Activated naive CD4-positive, alpha-beta T cell treated with anti-CD3 and anti-CD28 coated beads, Interleukin-2, amount 50 U/mL, for 24 hours (primary cell): ENCODE results near the gene GEMIN4.
"Not testable (repeated sequence)": the region's sequence is repeated elsewhere in the genome, so short reads cannot be mapped to it uniquely, and the experiment has no call there.

Experiments
- H3K27ac Mint-ChIP-seq: one replicate; pipeline ENCODE4 v1.8.0; 2021; ENCODE audit warnings: mild to moderate bottlenecking, mixed read lengths
- H3K27me3 Mint-ChIP-seq: one replicate; pipeline ENCODE4 v1.8.0; 2021; ENCODE audit warnings: mixed read lengths
- H3K36me3 Mint-ChIP-seq: one replicate; pipeline ENCODE4 v1.8.0; 2021; ENCODE audit warnings: mixed read lengths
- H3K4me1 Mint-ChIP-seq: one replicate; pipeline ENCODE4 v1.8.0; 2021; ENCODE audit warnings: mixed read lengths
- H3K4me3 Mint-ChIP-seq: one replicate; pipeline ENCODE4 v1.8.0; 2021; ENCODE audit warnings: mild to moderate bottlenecking, mixed read lengths
- H3K9me3 Mint-ChIP-seq: one replicate; pipeline ENCODE4 v1.8.0; 2021; ENCODE audit warnings: mixed read lengths

Gene GEMIN4

GRCh38 chr17:752002-752619 lies at the start of gene GEMIN4:
TSS of gene GEMIN4 (minus strand) at chr17:752264. CDS start at chr17:752142, 122 bp downstream.
- Mint-ChIP-seq H3K27ac (peak within 1 kb of the TSS; percentile 98), H3K27me3 (no peaks in the 10 kb centered on the region), H3K9me3 (no peaks in the 10 kb centered on the region), H3K4me3 (peak within 1 kb of the TSS; percentile 98), H3K36me3 (peaks cover 12% of the 10 kb centered on the region), H3K4me1 (peaks cover 39% of the 10 kb centered on the region)

DNA sequence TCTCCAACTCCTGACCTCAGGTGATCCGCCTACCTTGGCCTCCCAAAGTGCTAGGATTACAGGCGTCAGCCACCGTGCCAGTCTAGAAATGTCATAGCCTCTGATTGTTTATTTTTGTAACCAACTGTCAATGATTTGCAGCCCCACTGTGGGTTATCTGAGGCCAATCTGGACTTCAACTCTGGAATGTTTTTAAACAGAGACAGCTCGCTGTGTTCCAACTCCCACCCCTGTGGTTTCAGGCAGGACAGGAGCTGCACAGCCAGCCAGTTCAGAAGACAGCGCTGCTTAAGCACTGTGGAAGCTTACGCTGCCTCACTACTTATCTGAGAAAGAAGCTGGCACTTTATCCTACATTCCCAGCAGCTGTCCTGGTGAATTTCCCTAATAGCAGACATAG lies 49.6 kb upstream of the GEMIN4 start:
- Mint-ChIP-seq H3K27ac (no peak overlapping the region), H3K27me3 (no peaks in the 10 kb centered on the region), H3K36me3 (no peaks in the 10 kb centered on the region), H3K4me3 (no peak overlapping the region), H3K4me1 (no peaks in the 10 kb centered on the region), H3K9me3 (no peaks in the 10 kb centered on the region)

GRCh38 chr17:800446-801242 lies 48.6 kb upstream of the GEMIN4 start:
- H3K27ac Mint-ChIP-seq = no peak overlapping the region
- H3K27me3 Mint-ChIP-seq = no peaks in the 10 kb centered on the region
- no peaks in the 10 kb centered on the region for H3K36me3 Mint-ChIP-seq
- no peaks in the 10 kb centered on the region for H3K4me1 Mint-ChIP-seq
- H3K4me3 Mint-ChIP-seq = no peak overlapping the region
- no peaks in the 10 kb centered on the region for H3K9me3 Mint-ChIP-seq

GRCh38 chr17:799261-799660 lies 47.2 kb upstream of the GEMIN4 start:
- Mint-ChIP-seq H3K36me3 (no peaks in the 10 kb centered on the region), H3K27ac (no peak overlapping the region), H3K9me3 (no peaks in the 10 kb centered on the region), H3K4me3 (no peak overlapping the region), H3K4me1 (peaks cover 6% of the 10 kb centered on the region), H3K27me3 (no peaks in the 10 kb centered on the region)

GRCh38 chr17:798246-798645 lies 46.2 kb upstream of the GEMIN4 start:
- H3K27me3 Mint-ChIP-seq = no peaks in the 10 kb centered on the region
- no peaks in the 10 kb centered on the region for H3K36me3 Mint-ChIP-seq
- H3K9me3 Mint-ChIP-seq = no peaks in the 10 kb centered on the region
- H3K4me1 Mint-ChIP-seq = peaks cover 6% of the 10 kb centered on the region
- no peak overlapping the region for H3K27ac Mint-ChIP-seq
- no peak overlapping the region for H3K4me3 Mint-ChIP-seq

GRCh38 chr17:797236-797840 lies 45.3 kb upstream of the GEMIN4 start:
- H3K4me3 Mint-ChIP-seq = no peak overlapping the region
- no peaks in the 10 kb centered on the region for H3K36me3 Mint-ChIP-seq
- H3K27me3 Mint-ChIP-seq = no peaks in the 10 kb centered on the region
- H3K4me1 Mint-ChIP-seq = peaks cover 6% of the 10 kb centered on the region
- H3K27ac Mint-ChIP-seq = no peak overlapping the region
- no peaks in the 10 kb centered on the region for H3K9me3 Mint-ChIP-seq

- Mint-ChIP-seq H3K4me1 (peaks cover 6% of the 10 kb centered on the region), H3K9me3 (no peaks in the 10 kb centered on the region), H3K36me3 (no peaks in the 10 kb centered on the region), H3K27ac (no peak overlapping the region), H3K27me3 (no peaks in the 10 kb centered on the region), H3K4me3 (no peak overlapping the region)
Measured at GRCh38 chr17:796609-797008, 44.5 kb upstream of the GEMIN4 start.

GRCh38 chr17:795721-796120 lies 43.7 kb upstream of the GEMIN4 start:
- Mint-ChIP-seq H3K27me3 (no peaks in the 10 kb centered on the region), H3K9me3 (no peaks in the 10 kb centered on the region), H3K4me3 (no peak overlapping the region), H3K36me3 (peaks cover 2% of the 10 kb centered on the region), H3K27ac (no peak overlapping the region), H3K4me1 (peaks cover 6% of the 10 kb centered on the region)

- Mint-ChIP-seq H3K36me3 (peaks cover 2% of the 10 kb centered on the region), H3K27ac (no peak overlapping the region), H3K4me1 (peaks cover 6% of the 10 kb centered on the region), H3K27me3 (no peaks in the 10 kb centered on the region), H3K4me3 (no peak overlapping the region), H3K9me3 (no peaks in the 10 kb centered on the region)
Measured at GRCh38 chr17:795276-795675, 43.2 kb upstream of the GEMIN4 start.

DNA sequence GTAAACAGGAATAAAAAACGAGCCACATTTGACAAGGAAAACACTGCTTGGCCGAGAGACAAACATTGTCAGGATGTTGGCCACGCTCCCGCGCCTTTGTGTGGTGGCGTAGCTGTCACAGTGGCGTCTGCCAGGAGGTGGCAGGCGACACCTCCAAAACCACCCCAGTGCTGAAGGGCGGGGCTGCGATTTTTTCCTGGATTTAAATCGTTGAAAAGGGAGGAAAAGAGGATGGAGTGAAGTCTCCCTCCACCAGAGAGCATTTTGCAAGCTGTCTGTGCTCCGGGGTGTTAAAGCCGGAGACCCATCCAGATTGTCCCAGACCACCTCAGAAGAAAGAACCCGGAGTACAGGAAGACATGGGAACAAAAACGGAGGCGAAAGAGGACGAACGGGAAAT lies 42.8 kb upstream of the GEMIN4 start:
- H3K36me3 Mint-ChIP-seq = peaks cover 2% of the 10 kb centered on the region
- no peak overlapping the region for H3K4me3 Mint-ChIP-seq
- H3K9me3 Mint-ChIP-seq = no peaks in the 10 kb centered on the region
- H3K27me3 Mint-ChIP-seq = no peaks in the 10 kb centered on the region
- H3K27ac Mint-ChIP-seq = no peak overlapping the region
- peaks cover 6% of the 10 kb centered on the region for H3K4me1 Mint-ChIP-seq

- Mint-ChIP-seq H3K4me3 (no peak overlapping the region), H3K27ac (no peak overlapping the region), H3K27me3 (no peaks in the 10 kb centered on the region), H3K4me1 (peaks cover 7% of the 10 kb centered on the region), H3K36me3 (peaks cover 2% of the 10 kb centered on the region), H3K9me3 (no peaks in the 10 kb centered on the region)
Measured at GRCh38 chr17:792277-792676, 40.2 kb upstream of the GEMIN4 start.

DNA sequence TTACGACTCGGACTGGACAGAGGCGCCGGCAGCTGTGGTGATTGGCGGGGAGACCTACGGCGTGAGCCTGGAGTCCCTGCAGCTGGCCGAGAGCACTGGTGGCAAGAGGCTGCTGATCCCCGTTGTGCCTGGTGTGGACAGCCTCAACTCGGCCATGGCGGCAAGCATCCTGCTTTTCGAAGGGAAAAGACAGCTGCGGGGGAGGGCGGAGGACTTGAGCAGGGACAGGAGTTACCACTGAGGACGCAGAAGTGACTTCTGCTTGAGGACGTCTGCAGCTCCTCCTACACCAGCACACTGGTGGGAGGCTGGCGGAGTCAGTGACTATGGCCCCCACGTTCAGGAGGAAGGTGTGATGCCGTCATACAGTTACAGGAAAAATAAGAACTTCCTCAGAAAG lies 39.8 kb upstream of the GEMIN4 start:
- Mint-ChIP-seq H3K4me1 (peaks cover 10% of the 10 kb centered on the region), H3K9me3 (no peaks in the 10 kb centered on the region), H3K4me3 (no peak overlapping the region), H3K27me3 (no peaks in the 10 kb centered on the region), H3K36me3 (peaks cover 4% of the 10 kb centered on the region), H3K27ac (no peak overlapping the region)

DNA sequence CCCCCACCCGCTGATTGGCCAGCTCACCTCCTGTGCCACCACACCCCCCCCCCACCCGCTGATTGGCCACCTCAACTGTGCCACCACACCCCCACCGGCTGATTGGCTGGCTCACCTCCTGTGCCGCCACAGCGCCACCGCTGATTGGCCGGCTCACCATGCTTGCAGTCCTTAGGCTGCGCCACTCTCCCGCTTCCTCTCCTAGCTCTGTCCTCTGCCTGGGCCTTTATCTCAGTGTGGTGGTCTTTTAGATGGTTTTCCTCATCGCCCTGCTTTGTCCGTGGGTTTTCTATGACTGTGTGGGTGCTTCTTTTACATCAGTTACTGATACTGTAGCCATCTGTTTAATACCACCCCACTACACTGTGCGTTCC lies 38.8 kb upstream of the GEMIN4 start:
- not testable (repeated sequence) for H3K9me3 Mint-ChIP-seq, H3K27ac Mint-ChIP-seq, H3K4me3 Mint-ChIP-seq, H3K4me1 Mint-ChIP-seq, H3K36me3 Mint-ChIP-seq, H3K27me3 Mint-ChIP-seq

DNA sequence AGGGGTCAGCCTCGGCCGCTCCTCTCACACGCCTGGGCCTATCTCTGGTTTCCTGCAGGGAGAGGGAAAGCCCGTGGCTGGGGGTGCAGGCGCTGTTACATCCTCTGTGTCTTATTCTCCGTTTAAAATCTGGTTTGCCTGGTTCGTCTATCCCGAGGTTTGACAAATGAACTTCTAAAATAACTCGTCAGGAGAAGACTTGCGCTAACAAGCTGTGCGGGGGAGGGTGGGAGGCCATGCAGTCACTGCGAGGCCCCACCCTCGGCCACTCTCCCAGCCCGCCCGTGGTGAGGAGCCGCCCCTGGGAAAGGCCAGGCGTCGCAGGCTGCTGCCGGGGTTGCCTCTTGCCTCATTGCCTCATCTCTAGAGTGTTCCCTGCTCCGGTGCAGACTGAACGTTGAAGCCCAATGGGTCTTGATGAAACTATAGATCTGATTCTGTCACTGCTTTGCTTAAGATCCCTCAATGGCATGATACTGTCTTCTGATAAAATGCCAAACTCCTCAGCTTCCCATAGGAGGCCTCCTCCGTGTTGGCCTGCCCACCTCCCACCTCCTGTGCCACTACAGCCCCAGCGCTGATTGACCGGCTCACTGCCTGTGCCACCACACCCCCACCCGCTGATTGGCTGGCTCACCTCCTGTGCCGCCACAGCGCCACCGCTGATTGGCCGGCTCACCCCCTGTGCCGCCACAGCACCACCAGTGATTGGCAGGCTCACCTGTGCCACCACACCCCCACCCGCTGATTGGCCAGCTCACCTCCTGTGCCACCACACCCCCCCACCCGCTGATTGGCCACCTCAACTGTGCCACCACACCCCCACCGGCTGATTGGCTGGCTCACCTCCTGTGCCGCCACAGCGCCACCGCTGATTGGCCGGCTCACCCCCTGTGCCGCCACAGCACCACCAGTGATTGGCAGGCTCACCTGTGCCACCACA lies 38.1 kb upstream of the GEMIN4 start:
- H3K36me3 Mint-ChIP-seq, H3K27ac Mint-ChIP-seq, H3K9me3 Mint-ChIP-seq, H3K27me3 Mint-ChIP-seq, H3K4me3 Mint-ChIP-seq, H3K4me1 Mint-ChIP-seq: not testable (repeated sequence)

DNA sequence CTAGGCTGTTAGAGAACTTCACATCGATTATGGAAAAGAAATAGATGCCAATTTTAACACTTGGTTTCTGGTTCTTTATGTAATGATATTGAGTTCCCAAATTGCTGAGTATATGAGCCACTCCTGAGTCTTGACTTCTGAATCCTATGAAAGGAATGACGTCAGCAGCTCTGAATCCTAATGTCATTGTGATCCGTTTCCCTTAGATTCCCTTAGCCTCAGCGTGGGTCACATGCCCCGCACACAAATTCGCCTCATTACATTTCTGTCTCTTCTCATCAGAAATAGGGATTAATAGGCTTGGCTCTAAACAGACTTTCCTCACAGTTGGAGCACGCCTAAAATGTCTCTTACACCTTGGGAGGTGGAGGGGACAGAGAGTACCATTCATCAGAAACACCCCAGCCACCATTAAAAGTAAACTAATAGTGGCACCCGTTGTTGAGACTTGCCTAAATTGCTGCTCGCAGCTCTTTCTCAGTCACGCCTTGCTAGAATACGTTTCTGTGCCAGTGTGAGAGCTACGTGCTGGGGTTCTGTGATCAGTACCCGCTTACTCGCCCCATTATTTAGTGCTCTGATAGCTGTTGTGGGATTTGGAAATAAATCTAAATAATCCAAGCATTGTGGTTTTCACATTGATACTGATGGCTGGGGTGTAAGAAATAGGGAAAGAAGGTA lies 37.2 kb upstream of the GEMIN4 start:
- H3K4me1 Mint-ChIP-seq = peaks cover 10% of the 10 kb centered on the region
- peaks cover 4% of the 10 kb centered on the region for H3K36me3 Mint-ChIP-seq
- H3K9me3 Mint-ChIP-seq = no peaks in the 10 kb centered on the region
- peak overlapping the region; percentile 30 for H3K27ac Mint-ChIP-seq
- no peak overlapping the region for H3K4me3 Mint-ChIP-seq
- H3K27me3 Mint-ChIP-seq = no peaks in the 10 kb centered on the region
